Small intestine (tissue), 7 donors: ENCODE measurements around the gene EFCAB9. TPM values are rescaled to one million over a fixed set of nuclear protein-coding genes. Genes with fewer than 3 reads are reported as not detected.

ENCODE experiments used
- DNase-seq, 2 donors: peaks; one replicate each; pipeline versions ENCODE4 v3.0.0 to v3.0.0-alpha.2; 2013
- FAIRE-seq: peaks from 2 replicates; lab custom pipeline; 2012; peaks lifted over from hg19 to GRCh38; lab: Jason Lieb, UNC
- H3K27ac ChIP-seq, 3 donors: one replicate each; pipeline ENCODE4 v1.5.1; 2013; ENCODE audit warnings: low read length in 2 of 3, mild to moderate bottlenecking in 2 of 3, control low read depth in 1 of 3, inconsistent platforms in 1 of 3, low read depth in 1 of 3, moderate library complexity in 1 of 3
- H3K27me3 ChIP-seq, 3 donors: one replicate each; pipeline ENCODE4 v1.6.1; 2013; ENCODE audit warnings: low read length in 3 of 3, inconsistent platforms in 1 of 3; ENCODE audit not compliant: control insufficient read depth in 3 of 3, insufficient read depth in 3 of 3
- H3K36me3 ChIP-seq, 3 donors: one replicate each; pipeline ENCODE4 v1.6.1; 2013; ENCODE audit warnings: low read length in 3 of 3, inconsistent platforms in 1 of 3, low read depth in 1 of 3, mild to moderate bottlenecking in 1 of 3, moderate library complexity in 1 of 3; ENCODE audit not compliant: control insufficient read depth in 3 of 3, insufficient read depth in 2 of 3
- H3K4me1 ChIP-seq, 3 donors: one replicate each; pipeline ENCODE4 v1.6.1; 2013; ENCODE audit warnings: low read length in 2 of 3, inconsistent platforms in 1 of 3, low read depth in 1 of 3, mild to moderate bottlenecking in 1 of 3, moderate library complexity in 1 of 3; ENCODE audit not compliant: control insufficient read depth in 3 of 3, insufficient read depth in 2 of 3
- H3K4me3 ChIP-seq, 3 donors: one replicate each; pipeline ENCODE4 v1.5.1; 2013; ENCODE audit warnings: low read length in 3 of 3, control low read depth in 1 of 3, inconsistent platforms in 1 of 3, low read depth in 1 of 3, mild to moderate bottlenecking in 1 of 3, moderate library complexity in 1 of 3
- H3K9me3 ChIP-seq, 2 donors: one replicate each; pipeline ENCODE4 v1.6.1; 2013; ENCODE audit warnings: low read depth in 1 of 2, low read length in 1 of 2; ENCODE audit not compliant: control insufficient read depth in 2 of 2, insufficient read depth in 1 of 2
- WGBS, 3 donors: extraction: QIAGEN DNeasy Blood & Tissue Kit; methylation state at CpG; one replicate each; pipeline ENCODE4 v1.1.7; 2013; 5-methylcytosine and 5-hydroxymethylcytosine counted together
- polyA plus RNA-seq, 4 donors: library from polyadenylated mRNA; stranded (reverse) in 3 of 4; unstranded in 1 of 4; fragments of 200-250 nt in 3 of 4; fragments of 120-200 nt in 1 of 4; gene quantifications; one replicate each; pipeline versions ENCODE4 v1.2.1 to v1.2.3, GENCODE V29; 2013
- donor health status: healthy with polysubstance abuse.
- donor health status: control.
- donor health status: control.
- donor health status: Bipolar disorder and iron deficiency.
- donor health status: healthy.

Gene EFCAB9
- polyA plus RNA-seq, 4 donors: not detected

DNA sequence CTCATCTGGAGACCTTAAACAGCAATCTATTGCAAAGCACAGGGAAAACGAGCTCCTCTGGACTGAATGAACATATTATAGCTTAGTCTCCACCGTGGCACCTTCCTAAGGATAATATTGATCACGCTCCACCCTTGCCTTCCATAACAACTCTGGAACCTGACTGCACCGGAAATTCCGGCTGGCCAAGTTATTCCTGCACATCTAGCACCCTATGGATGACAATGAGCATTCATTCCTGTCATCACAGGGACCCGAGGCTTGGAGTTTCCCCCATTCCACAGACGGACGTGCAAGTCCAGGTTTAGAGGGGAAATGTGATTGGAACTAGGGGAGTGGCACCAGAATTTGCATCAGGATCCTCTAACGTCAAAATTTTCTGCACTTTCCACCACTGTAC is 33.5 kb upstream of the EFCAB9 start:
- Histone ChIP-seq H3K27ac (no peak overlapping the region), H3K4me1 (peaks cover 3 to 13% (median 8%) of the 10 kb centered on the region in 3 donors), H3K27me3 (no peaks in the 10 kb centered on the region), H3K9me3 (no peaks in the 10 kb centered on the region), H3K36me3 (peaks cover 0 to 12% (median 3%) of the 10 kb centered on the region in 3 donors), H3K4me3 (no peak overlapping the region)
- WGBS, 3 donors: 71 to 83% (median 76%) methylated on average over 9 of the region's 9 CpGs
- DNase-seq (no peak), FAIRE-seq (no peak)

DNA sequence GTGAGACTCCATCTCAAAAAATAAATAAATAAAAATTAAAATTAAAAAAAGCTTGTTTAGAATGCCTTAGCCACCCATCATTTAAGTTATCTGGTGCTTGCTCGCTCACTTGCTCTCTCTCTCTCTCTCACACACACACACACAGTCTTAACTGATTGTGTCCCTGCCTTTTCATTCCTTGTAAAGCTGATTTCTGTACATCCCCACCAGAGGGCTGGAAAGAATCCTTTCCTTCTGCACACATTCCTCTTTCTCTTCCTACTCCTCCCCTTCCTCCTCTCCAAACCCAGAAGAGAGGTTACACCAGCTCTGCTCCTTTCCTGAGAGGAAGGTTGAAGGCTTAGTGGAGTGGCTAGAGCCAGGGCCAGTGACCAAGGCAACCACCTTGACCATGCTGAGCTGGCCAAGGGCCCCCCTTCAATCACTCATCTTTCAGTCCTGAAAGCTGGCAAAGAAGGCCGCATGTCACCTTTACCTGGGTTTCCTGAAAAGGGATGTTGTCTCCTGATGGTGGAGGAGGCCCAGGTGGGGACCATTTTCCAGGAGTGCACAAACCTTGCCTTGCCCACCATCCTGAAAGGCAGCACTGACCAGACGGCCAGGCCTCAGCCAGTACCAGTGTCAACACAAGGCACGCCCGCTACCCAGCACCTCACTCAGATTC is 31.5 kb upstream of the EFCAB9 start:
- Histone ChIP-seq H3K9me3 (no peaks in the 10 kb centered on the region), H3K36me3 (peaks cover 0 to 6% (median 0%) of the 10 kb centered on the region in 3 donors), H3K27ac (no peak overlapping the region), H3K4me3 (no peak overlapping the region), H3K4me1 (peaks cover 3 to 14% (median 8%) of the 10 kb centered on the region in 3 donors), H3K27me3 (no peaks in the 10 kb centered on the region)
- 85 to 90% (median 90%) methylated on average over 5 of the region's 5 CpGs for WGBS, 3 donors
- DNase-seq (no peak), FAIRE-seq (no peak)

DNA sequence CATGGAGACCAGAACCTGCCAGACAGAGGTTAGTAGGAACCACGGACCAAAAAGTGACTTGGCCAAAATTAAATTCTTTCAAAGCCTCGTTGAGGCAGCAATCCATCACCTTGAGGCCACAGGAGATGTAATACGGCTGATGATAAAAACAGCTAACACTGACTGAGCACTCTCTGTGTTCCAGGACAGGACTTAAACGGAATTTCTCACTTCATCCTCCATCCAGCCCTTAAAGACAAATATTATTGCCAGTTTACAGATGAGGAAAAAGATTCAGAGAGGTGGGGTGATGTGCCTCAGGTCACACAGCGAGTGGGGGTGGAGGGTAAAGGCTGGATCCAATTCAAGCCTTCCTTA is 31.0 kb upstream of the EFCAB9 start:
- no peak overlapping the region for H3K27ac ChIP-seq
- H3K4me3 ChIP-seq: no peak overlapping the region
- H3K27me3 ChIP-seq: no peaks in the 10 kb centered on the region
- peaks cover 0 to 6% (median 0%) of the 10 kb centered on the region in 3 donors for H3K36me3 ChIP-seq
- H3K9me3 ChIP-seq: no peaks in the 10 kb centered on the region
- peaks cover 3 to 14% (median 9%) of the 10 kb centered on the region in 3 donors for H3K4me1 ChIP-seq
- FAIRE-seq (no peak), DNase-seq (no peak)
- WGBS, 3 donors: 63 to 67% (median 63%) methylated on average over 5 of the region's 5 CpGs

DNA sequence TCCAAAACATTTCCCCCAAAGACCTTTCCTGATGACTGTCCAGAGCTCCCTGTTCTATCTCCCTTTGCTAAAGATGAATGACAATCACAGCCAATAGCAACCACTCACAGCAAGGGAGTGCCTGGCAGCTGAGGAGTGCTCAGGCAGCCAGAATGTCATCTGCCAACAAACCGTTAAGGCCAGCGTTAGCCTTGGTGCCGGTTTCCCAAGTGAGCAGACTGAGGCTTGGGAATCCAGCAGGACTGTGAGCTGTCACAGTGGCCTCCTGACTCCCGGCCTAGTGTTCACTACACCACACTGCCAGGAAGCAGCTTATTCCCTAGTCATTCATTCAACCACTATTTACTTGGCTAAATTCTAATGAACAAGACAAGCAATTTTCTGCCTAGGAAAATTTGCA is 30.6 kb upstream of the EFCAB9 start:
- H3K4me1 ChIP-seq: peaks cover 3 to 14% (median 11%) of the 10 kb centered on the region in 3 donors
- H3K36me3 ChIP-seq: peaks cover 0 to 6% (median 0%) of the 10 kb centered on the region in 3 donors
- no peak for DNase-seq
- H3K27ac ChIP-seq: no peak overlapping the region
- H3K27me3 ChIP-seq: no peaks in the 10 kb centered on the region
- H3K9me3 ChIP-seq: no peaks in the 10 kb centered on the region
- H3K4me3 ChIP-seq: no peak overlapping the region
- 24 to 43% (median 25%) methylated on average over 4 of the region's 4 CpGs for WGBS, 3 donors
- FAIRE-seq: no peak

DNA sequence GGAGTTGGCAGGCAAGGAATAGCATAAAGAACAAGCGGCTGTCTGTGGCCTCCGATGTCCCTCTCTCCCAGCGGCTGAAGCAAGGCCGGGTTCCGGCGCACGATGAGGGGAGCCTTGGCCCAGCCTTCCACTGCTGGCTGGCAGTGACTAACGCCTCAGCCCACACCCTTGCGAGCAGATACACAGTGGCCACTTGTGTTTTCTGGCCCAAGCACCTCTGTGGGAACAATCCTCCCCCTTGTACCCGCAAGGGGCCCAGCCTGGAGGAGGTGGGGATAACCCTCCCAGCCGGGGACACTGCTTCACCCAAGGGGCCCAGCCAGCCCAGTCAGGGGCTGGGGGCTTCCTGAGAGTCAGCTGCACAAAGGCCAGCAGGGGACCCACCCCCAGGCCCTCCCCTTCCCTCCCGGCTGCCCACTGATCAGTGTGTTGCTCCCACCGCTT is 29.2 kb upstream of the EFCAB9 start:
- H3K27ac ChIP-seq: peak overlapping the region in 2 of 3 donors; percentile 73 to 74

DNA sequence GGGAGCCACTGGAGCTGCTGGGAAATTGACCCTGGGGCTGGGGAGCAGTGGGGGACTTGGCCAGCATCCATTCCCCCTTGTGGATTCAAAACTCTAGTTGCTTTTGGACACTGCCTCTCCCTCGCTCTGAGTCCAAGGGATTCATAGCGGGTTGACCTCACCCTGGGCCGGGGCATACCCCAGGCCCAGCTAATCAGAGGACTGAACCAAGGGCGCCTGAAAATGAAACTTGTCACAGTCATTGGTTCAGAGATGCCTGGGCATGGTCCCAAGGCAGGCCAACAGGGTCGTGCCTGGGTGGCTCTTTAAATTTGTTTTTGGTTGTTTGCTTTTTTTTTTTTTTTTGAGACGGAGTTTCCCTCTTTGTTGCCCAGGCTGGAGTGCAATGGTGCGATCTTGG is 28.5 kb upstream of the EFCAB9 start:
- Histone ChIP-seq H3K9me3 (no peaks in the 10 kb centered on the region), H3K27me3 (no peaks in the 10 kb centered on the region), H3K4me3 (no peak overlapping the region), H3K4me1 (peaks cover 3 to 14% (median 11%) of the 10 kb centered on the region in 3 donors), H3K36me3 (peaks cover 0 to 6% (median 0%) of the 10 kb centered on the region in 3 donors), H3K27ac (peak overlapping the region in 2 of 3 donors; percentile 18 to 73)
- DNase-seq (no peak), FAIRE-seq (no peak)
- WGBS, 3 donors: 45 to 73% (median 57%) methylated on average over 6 to 7 of the region's 7 CpGs

More for the DNA sequence above, 29.2 kb upstream of the EFCAB9 start:
- WGBS, 3 donors: 25 to 56% (median 41%) methylated on average over 13 of the region's 13 CpGs
- peaks cover 3 to 14% (median 11%) of the 10 kb centered on the region in 3 donors for H3K4me1 ChIP-seq
- no peaks in the 10 kb centered on the region for H3K27me3 ChIP-seq
- DNase-seq (no peak), FAIRE-seq (no peak)
- H3K36me3 ChIP-seq: peaks cover 0 to 6% (median 0%) of the 10 kb centered on the region in 3 donors
- H3K9me3 ChIP-seq: no peaks in the 10 kb centered on the region
- H3K4me3 ChIP-seq: no peak overlapping the region

DNA sequence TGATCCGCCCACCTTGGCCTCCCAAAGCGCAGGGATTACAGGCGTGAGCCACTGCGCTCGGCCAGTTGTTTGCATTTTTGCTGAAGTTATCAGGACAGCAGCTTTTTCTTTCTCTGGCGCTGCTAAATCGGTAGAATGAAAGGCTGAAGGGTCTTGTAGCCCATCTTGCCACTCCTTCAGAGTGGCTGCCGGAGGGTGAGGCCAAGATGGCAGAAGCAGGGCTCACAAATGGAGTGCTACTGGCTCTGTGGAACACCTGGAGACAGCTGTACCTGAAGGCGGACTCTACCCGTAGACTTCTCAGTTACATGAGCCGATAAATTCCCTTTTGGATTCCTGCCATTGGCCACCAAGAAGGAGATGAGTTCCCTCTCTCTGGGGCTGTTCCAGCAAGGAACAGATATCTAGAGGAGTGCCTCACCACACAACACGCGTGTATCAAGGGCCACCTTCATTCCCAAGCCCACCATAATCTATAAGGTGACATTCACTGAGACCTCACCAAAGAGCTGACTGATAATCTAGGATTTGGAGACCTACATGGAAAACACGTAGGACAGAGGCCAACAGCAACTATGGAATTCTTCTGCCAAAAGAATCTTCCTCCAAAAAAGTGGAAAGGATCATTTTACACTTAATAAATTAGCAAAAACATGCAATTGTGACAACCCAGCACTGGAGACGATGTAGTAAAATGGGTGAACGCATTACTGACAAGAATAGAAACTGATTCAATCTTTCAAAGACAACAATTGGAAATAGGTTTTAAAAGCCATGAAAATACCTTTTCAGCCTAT is 27.7 kb upstream of the EFCAB9 start:
- H3K9me3 ChIP-seq: no peaks in the 10 kb centered on the region

DNA sequence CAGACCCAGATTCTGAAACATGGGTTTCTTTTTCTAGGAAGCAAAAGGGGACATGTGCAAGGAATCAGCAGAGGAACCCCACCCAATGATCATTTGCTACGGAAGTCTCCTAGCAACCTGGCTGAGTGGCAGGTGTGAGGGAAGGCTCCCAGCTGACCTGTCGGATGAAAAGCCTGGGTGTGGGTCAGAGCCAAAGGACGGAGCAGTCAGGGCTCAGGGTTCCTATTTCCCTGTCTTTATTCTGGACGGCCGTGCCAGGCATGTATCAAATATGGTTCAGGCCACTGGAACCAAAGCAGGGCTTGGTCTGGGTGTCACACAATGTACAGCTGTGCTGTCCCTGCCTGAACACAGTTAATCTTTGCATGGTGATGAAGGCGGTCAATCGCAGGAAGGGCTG is 26.1 kb upstream of the EFCAB9 start:
- Histone ChIP-seq H3K4me1 (peaks cover 3 to 14% (median 11%) of the 10 kb centered on the region in 3 donors), H3K9me3 (no peaks in the 10 kb centered on the region), H3K4me3 (no peak overlapping the region), H3K27me3 (no peaks in the 10 kb centered on the region), H3K36me3 (peaks cover 0 to 4% (median 0%) of the 10 kb centered on the region in 3 donors), H3K27ac (no peak overlapping the region)
- DNase-seq: no peak
- 33 to 68% (median 45%) methylated on average over 7 of the region's 7 CpGs for WGBS, 3 donors
- no peak for FAIRE-seq

More for the DNA sequence above, 27.7 kb upstream of the EFCAB9 start:
- DNase-seq: no peak
- Histone ChIP-seq H3K27me3 (no peaks in the 10 kb centered on the region), H3K27ac (no peak overlapping the region), H3K4me1 (peaks cover 3 to 14% (median 11%) of the 10 kb centered on the region in 3 donors), H3K4me3 (no peak overlapping the region), H3K36me3 (peaks cover 0 to 6% (median 0%) of the 10 kb centered on the region in 3 donors)
- no peak for FAIRE-seq
- 85 to 89% (median 87%) methylated on average over 16 of the region's 16 CpGs for WGBS, 3 donors
